Gastrocnemius medialis (tissue), 4 donors: ENCODE measurements around the gene HMGCL.

ENCODE experiments used
- CTCF ChIP-seq, 5 experiments: fragments of 450-650 bp in 3 of 5; fragments of 200-600 bp in 2 of 5; sonication (generic) in 2 of 5; IDR thresholded peaks in 4 of 5; conservative IDR thresholded peaks in 1 of 5; 1 replicate in 4 of 5; 2 replicates in 1 of 5; pipeline ENCODE4 v1.5.1; 2016 to 2019; ENCODE audit warnings: antibody characterized with exemption in 5 of 5, mild to moderate bottlenecking in 3 of 5, moderate library complexity in 3 of 5
- POLR2A ChIP-seq, 2 donors: fragments of 450-650 bp; IDR thresholded peaks; one replicate each; pipeline ENCODE4 v1.6.1; 2017; ENCODE audit warnings: antibody characterized with exemption in 2 of 2, mild to moderate bottlenecking in 2 of 2, moderate library complexity in 2 of 2

- TF ChIP-seq CTCF (IDR thresholded peaks at IDR 0.05 in 4 of 5, conservative IDR thresholded peaks at IDR 0.05 in 1 of 5) = no peak
- no peak for TF ChIP-seq POLR2A (IDR thresholded peaks at IDR 0.05)
Measured at GRCh38 chr1:23803674-23804073, 21.6 kb downstream of the HMGCL start.
